K562 (cell line): ENCODE results near the gene ANK3. TPM values are rescaled to one million over a fixed set of nuclear protein-coding genes. Genes with fewer than 3 reads are reported as not detected.

Experiments
- BCOR ChIP-seq: fragments of 450-650 bp; IDR thresholded peaks from 2 replicates; pipeline ENCODE4 v1.6.1; 2016
- COPS2 ChIP-seq: fragments of 450-650 bp; conservative IDR thresholded peaks from 2 replicates; pipeline ENCODE4 v1.6.1; 2016; ENCODE audit warnings: mild to moderate bottlenecking, moderate library complexity
- E4F1 ChIP-seq: fragments of 250-450 bp; sonication (Bioruptor Pico); IDR thresholded peaks from 2 replicates; pipeline ENCODE4 v1.5.0; 2021; ENCODE audit warnings: mild to moderate bottlenecking, borderline replicate concordance
- GATAD2A ChIP-seq: fragments of 450-650 bp; IDR thresholded peaks from 2 replicates; pipeline ENCODE4 v1.6.1; 2017
- HIVEP1 ChIP-seq: fragments of 250-450 bp; sonication (Bioruptor Pico); IDR thresholded peaks from 2 replicates; pipeline ENCODE4 v1.4.0; 2020; ENCODE audit warnings: mild to moderate bottlenecking
- HMBOX1 ChIP-seq: sonication (generic); IDR thresholded peaks from 2 replicates; pipeline ENCODE4 v1.6.1; 2016
- HMG20B ChIP-seq: fragments of 250-450 bp; sonication (Bioruptor Pico); IDR thresholded peaks from 2 replicates; pipeline ENCODE4 v1.5.0; 2021; ENCODE audit warnings: mild to moderate bottlenecking
- JUND ChIP-seq, 2 experiments: IDR thresholded peaks; 2 replicates in 1 of 2; 3 replicates in 1 of 2; pipeline ENCODE4 v1.6.1; 2011; ENCODE audit warnings: borderline replicate concordance in 2 of 2, low read depth in 2 of 2, low read length in 2 of 2, improper control_type of control experiment in 1 of 2, missing biosample characterization in 1 of 2, missing genetic modification characterization in 1 of 2, missing genetic modification reagents in 1 of 2
- MTA2 ChIP-seq: fragments of 450-650 bp; IDR thresholded peaks from 2 replicates; pipeline ENCODE4 v1.6.1; 2016; ENCODE audit warnings: low read depth
- MTF1 ChIP-seq: fragments of 250-450 bp; sonication (Bioruptor Pico); IDR thresholded peaks from 2 replicates; pipeline ENCODE4 v1.9.0; 2021; ENCODE audit warnings: moderate library complexity, mild to moderate bottlenecking, inconsistent platforms, borderline replicate concordance
- MXD1 ChIP-seq: fragments of 250-450 bp; sonication (Bioruptor Pico); IDR thresholded peaks from 2 replicates; pipeline ENCODE4 v1.8.0; 2021; ENCODE audit warnings: borderline replicate concordance, mild to moderate bottlenecking, moderate library complexity; ENCODE audit not compliant: poor library complexity, severe bottlenecking
- PPARD ChIP-seq: fragments of 250-450 bp; sonication (Bioruptor Pico); IDR thresholded peaks from 2 replicates; pipeline ENCODE4 v1.8.0; 2022; ENCODE audit warnings: inconsistent platforms, mild to moderate bottlenecking, moderate library complexity
- PTRF ChIP-seq: fragments of 450-650 bp; IDR thresholded peaks from 2 replicates; pipeline ENCODE4 v1.6.1; 2016; ENCODE audit warnings: mild to moderate bottlenecking, missing genetic modification characterization, missing compliant biosample characterization
- TBL1XR1 ChIP-seq, 2 experiments: IDR thresholded peaks; 2 replicates each; pipeline ENCODE4 v1.6.1; 2012; ENCODE audit warnings: improper control_type of control experiment in 2 of 2, low read length in 2 of 2, mild to moderate bottlenecking in 1 of 2
- THAP7 ChIP-seq: fragments of 250-450 bp; sonication (Bioruptor Pico); IDR thresholded peaks from 2 replicates; pipeline ENCODE4 v1.5.0; 2021
- TSC22D4 ChIP-seq: fragments of 450-650 bp; IDR thresholded peaks from 2 replicates; pipeline ENCODE4 v1.6.1; 2016; ENCODE audit warnings: missing genetic modification characterization, missing biosample characterization, control low read depth
- ZNF134 ChIP-seq: fragments of 250-450 bp; sonication (Bioruptor Pico); conservative IDR thresholded peaks from 2 replicates; pipeline ENCODE4 v1.4.0; 2020
- ZNF398 ChIP-seq: fragments of 250-450 bp; sonication (Bioruptor Pico); IDR thresholded peaks from 2 replicates; pipeline ENCODE4 v1.8.0; 2021; ENCODE audit warnings: moderate library complexity, mild to moderate bottlenecking, inconsistent platforms
- polyA plus RNA-seq, 8 experiments: library from polyadenylated mRNA; depleted of rRNA in 4 of 8; stranded (reverse) in 5 of 8; unstranded in 3 of 8; fragments of >200 nt; fragmentation: Nextera tagmentation in 2 of 8; fragmentation: Illumina TruSeq in 1 of 8; extraction: Ambion mirVana in 2 of 8; extraction: Trizol in 1 of 8; gene quantifications; 2 replicates each; pipeline versions ENCODE4 v1.2.1 to v1.2.3, GENCODE V29; 2011 to 2014; ENCODE audit warnings: inconsistent platforms in 1 of 8, missing spikeins in 1 of 8
- total RNA-seq, 7 experiments: library from RNA; depleted of rRNA in 6 of 7; stranded (reverse); fragments of >200 nt in 6 of 7; fragmentation: Illumina TruSeq in 2 of 7; extraction: Trizol in 2 of 7; gene quantifications; 2 replicates each; pipeline versions ENCODE4 v1.2.1 to v1.2.3, GENCODE V29; 2011 to 2021; ENCODE audit warnings: low replicate concordance in 1 of 7

Gene ANK3
- total and polyA plus RNA-seq, 9 of the 15 experiments (the other 6 are each of a cell fraction or from before 2014, with no cell fraction given), result 10.0 to 32.3 (median 17.9) TPM

- peak; percentile 59; the same call in 1 of the 2 replicates for TF ChIP-seq HMBOX1
- 0 out of 2 replicates have a peak, but pooled peaks have one; percentile 27 for TF ChIP-seq GATAD2A
- TF ChIP-seq PPARD (CRISPR knock-in tag), result no peak
- 0 out of 2 replicates have a peak, but pooled peaks have one; percentile 5 for TF ChIP-seq MTA2
- TF ChIP-seq PTRF (tag), result no peak
- no peak for TF ChIP-seq ZNF134 (CRISPR knock-in tag)
- peak; percentile 89 for TF ChIP-seq JUND (IDR thresholded peaks at IDR 0.05; ENCODE audit: borderline replicate concordance, low read depth, low read length)
- TF ChIP-seq JUND (tag; IDR thresholded peaks at IDR 0.05; ENCODE audit: borderline replicate concordance, low read depth, low read length), result peak; percentile 80; the same call in 2 of the 3 replicates
- no peak for TF ChIP-seq MTF1 (CRISPR knock-in tag)
- no peak for TF ChIP-seq TSC22D4 (tag)
- TF ChIP-seq COPS2, result no peak
- no peak for TF ChIP-seq HIVEP1
- no peak for TF ChIP-seq HMG20B
- TF ChIP-seq THAP7, result no peak
- no peak for TF ChIP-seq BCOR
- peak in 1 of 2 experiments; percentile 50; a peak in 1 of 4 replicates for TF ChIP-seq TBL1XR1 (IDR thresholded peaks at IDR 0.05; ENCODE audit: low read length in 2 of 2)
- no peak for TF ChIP-seq E4F1 (CRISPR knock-in tag)
- no peak for TF ChIP-seq MXD1 (CRISPR knock-in tag)
- TF ChIP-seq ZNF398 (CRISPR knock-in tag), result no peak
These were observed 84.2 kb downstream of the ANK3 start (continued) for GRCh38 chr10:60305380-60305892.
